Measurements from ENCODE around the gene GALR1.
"Not testable (repeated sequence)": the region's sequence is repeated elsewhere in the genome, so short reads cannot be mapped to it uniquely, and the experiment has no call there.

Gene GALR1

DNA sequence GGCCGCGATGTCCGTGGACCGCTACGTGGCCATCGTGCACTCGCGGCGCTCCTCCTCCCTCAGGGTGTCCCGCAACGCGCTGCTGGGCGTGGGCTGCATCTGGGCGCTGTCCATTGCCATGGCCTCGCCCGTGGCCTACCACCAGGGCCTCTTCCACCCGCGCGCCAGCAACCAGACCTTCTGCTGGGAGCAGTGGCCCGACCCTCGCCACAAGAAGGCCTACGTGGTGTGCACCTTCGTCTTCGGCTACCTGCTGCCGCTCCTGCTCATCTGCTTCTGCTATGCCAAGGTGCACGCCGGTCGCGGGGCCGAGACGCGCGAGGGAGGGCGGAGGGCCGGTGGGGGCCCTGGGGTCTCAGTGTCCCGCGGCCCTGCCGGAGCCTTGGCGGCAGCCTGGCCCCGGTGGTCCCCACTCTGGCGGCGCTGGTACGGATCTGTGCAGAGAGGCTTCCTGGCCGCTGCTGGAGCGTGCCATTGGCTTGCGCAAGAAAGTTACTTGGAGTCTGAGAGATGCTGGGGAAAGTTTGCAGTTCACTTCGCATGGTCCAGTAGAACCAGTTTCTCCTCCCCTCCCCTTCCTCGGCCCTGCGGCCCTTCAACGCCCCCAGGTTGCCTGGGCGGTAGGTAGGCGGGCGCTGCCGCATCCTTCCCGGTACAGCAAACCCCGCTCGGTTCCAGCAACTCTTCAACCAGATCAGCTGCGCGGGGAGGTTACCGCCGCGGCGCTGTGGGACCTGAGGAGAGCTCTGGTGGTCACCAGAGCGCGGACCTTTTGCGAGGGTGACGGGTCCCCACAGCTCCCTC is 1.5 kb downstream of the GALR1 start:
- no peak for DNase-seq

DNA sequence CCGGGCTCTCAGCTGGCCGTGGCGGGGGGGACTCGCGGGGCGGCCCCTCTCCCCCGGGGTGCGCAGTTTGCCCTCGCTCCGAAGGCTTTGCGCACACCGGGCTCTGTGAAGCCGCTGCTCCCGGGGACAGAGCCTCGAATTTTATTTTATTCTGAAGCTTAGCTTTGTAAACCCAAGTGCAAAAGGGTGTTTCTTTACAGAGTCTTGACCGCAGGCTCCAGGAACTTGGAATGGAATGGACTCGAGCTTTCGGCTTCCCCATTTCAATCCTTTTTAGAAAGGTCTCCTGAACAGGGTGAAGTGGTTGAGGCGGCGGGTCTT is 2.0 kb downstream of the GALR1 start:
- DNase-seq, result no peak

DNA sequence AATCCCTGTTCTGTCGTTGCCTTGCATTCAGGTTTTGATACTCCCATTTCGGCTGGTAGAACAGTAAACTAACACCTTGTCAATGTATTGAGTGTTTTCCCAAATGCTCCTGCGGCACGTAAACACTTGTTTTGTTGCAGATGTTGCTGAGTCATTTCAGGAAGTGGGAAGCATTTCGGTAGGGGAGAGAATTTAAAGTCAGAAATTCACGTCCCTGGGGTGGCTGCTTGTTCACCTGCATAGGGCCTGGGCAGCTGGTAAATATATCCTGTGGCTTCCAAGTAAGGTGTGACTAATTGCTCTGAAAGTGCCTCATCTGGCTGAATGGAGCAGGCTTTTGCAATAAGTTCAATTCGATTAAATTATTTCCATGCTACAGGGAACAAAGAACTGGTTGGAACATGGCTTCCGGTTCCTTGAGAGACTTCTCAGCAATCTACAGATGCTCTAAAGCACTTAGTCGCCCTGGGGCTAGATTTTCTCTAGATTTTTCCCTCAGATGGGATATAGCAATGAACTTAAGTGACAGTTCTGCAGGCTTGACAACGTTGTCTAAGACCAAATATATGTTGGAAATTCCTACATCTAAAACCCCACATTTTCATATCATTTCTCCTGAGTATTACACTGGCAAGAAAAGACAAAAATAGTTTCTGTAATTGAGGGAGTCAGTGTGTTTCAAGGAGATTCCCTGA is 5.2 kb downstream of the GALR1 start:
- DNase-seq, result no peak

DNA sequence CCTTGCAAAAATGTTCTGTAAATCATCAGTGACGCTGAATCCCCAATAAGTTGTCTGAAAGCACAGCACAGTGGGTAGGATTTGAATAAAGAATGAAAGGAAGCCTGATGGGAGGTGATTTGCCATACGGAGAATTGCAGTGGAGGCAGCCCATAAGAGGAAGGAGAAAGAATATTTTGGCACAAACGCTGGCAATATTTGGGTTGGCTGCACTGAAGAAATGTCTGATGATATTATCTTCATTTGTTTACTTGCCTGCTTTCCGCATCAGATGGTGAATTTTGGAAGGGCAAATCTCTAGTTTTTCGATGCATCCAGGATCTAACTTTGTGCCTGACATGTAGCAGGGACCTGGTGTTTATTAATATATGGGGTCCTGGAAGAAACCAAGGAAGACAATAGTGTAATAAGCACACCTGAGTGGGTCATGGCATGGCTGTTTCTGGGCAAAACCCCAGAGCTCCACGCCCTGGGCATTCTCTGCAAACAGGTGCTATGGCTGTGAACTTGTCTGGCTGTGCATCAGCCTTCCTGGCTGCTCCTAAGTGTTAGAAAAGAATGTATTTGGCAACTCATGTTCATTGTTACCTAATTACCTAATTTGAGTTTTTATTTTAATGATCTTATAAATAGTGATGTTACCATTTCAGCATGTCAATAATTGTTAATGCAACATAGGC is 5.9 kb downstream of the GALR1 start:
- no peak for DNase-seq

DNA sequence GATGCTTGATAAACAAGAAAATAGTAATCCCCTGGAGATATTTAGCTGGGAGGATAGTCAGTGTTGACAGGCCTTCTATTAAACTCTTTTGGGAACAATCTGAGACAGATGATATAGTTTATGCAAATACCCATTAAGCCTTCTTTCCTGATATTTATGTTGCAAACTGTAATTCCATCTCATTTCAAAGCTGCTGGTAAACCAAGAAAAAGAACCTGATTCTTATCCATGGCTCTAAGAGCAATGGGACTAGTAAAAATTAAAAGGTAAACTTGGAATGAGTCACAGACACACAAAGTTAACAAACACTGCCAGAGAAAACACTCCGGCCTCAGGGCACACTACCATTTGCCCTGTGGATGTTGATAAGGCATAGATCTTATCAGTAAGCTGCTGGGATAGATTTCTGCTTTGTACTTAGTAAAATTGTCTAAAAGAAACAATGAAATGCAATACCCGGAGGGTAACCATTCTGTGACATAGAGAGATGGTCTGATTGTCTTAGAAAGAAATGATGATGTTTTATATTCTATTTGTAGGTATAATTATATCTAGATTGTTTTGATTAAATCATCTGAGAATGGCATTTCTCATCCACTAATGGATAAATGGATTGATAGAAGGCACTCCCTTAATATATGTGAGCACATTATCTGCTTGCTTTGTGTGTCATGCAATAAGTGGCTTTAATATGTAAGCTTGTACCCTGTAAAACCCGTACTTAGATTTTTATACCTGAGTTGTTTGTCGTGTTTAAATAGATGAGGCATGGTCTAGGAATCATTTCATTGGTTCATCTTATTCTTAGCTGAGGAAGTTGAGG is 13.2 kb downstream of the GALR1 start:
- DNase-seq, result no peak

DNA sequence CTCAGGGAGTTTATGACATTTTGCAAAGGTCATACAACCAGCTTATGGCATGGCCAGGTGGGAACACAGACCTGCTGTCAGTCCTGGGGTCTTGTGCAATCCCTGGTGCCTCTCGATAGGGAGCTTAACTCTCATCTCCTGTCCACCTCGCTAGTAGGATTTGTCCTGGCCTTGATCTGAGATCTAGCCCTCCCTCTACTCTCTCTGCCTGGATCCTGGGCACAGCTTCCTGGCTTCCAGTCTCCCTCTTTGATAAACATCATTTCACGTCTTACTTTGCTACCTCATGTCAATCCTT is 13.8 kb downstream of the GALR1 start:
- DNase-seq, result no peak

DNA sequence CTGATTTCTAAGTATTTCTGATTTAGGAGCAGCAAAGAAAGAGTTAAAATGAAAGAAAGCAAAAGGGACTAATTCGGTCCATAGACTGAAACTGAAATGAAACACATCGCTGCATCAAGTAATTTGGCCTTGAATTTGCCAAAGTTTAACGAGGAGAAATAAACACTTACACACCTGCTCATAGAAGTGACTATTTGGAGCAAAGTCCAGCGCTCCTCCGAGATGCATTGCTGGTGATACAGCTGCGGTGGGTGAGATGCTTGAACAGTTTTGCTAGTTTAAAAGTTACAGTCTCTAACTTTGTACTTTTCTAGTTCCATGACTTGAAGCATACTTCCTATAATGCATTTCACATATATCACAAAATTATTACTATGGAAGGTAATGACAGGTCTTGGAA is 18.3 kb downstream of the GALR1 start:
- DNase-seq, result no peak

DNA sequence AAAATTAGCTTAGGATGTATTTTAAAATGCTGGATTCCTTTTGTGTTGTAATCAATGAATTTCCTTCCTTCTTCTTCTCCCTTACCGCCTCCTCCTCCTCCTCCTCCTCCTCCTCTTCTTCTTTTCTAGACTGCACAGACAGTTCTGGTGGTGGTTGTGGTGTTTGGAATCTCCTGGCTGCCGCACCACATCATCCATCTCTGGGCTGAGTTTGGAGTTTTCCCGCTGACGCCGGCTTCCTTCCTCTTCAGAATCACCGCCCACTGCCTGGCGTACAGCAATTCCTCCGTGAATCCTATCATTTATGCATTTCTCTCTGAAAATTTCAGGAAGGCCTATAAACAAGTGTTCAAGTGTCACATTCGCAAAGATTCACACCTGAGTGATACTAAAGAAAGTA is 18.8 kb downstream of the GALR1 start:
- DNase-seq, result no peak

DNA sequence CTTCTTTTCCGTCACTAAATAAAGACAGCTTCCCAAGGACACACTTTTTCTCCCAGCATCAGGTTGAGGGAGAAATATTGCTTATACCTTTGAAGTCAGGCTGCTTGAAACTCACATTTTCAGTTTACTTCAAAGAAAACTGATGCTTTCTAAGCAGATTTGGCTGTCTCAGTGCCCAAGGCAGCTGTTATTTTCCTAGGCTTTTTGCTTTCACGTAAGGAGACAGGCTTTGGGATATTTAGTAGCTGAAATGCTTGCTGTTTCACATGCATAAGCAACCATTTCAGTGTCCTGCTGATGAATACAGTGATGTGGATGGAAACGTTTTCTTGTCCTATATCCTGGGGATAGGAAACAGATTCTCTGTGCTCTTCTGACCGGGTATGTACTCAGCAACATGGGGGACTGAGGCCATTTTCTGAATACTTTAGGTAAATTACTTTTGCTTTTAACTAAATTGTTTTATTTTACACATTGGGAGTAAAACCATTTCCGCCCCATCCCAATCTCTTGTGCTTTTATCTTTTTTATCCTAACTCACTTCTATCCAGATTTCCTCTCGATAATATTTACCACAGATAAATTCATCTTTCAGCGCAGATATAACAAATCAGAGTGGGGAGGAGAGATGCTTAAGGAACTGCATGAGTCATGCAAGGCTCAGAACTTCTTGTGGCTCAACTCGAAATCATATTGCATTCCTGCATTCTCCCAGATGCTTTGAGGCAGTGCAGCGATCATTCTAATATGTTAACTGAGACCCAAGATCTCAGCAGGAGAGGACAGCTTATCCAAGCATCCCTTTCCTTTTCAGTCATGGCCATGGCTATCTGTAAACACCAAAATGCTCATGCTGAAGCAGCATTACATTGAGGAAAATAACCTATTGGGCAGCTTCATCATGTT is 22.2 kb downstream of the GALR1 start:
- no peak for DNase-seq

DNA sequence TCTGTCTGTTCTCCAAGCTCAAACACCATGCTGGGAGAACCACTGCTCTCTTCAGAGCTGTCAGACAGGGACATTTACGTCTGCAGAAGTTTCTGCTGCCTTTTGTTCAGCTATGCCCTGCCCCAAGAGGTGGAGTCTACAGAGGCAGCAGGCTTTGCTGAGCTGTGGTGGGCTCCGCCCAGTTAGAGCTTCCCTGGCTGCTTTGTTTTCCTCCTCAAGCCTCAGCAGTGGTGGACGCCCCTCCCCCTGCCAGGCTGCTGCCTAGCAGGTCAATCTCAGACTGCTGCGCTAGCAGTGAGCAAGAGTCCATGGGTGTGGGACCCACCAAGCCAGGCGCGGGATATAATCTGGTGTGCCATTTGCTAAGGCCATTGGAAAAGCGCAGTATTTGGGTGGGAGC is 41.2 kb downstream of the GALR1 start:
- not testable (repeated sequence) for DNase-seq

DNA sequence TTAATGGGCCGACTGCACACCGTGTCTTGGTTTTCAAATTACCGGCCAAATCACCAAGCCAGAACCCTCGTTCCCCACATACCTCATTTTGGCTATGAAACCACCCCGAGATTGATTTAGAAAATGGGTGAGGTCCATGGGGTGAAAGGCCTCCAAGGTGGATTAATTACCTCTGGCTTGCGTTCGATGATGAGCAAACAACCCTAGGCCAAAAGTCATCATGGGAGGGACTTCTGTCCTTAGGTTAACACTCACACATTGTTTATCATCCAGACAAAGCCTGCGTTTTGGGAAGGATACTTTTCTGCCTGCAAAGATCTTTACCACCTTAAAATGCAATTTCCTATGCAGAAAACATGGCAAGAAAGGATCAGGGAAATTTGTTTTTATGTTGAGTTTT is 48.5 kb downstream of the GALR1 start:
- DNase-seq, result no peak

DNA sequence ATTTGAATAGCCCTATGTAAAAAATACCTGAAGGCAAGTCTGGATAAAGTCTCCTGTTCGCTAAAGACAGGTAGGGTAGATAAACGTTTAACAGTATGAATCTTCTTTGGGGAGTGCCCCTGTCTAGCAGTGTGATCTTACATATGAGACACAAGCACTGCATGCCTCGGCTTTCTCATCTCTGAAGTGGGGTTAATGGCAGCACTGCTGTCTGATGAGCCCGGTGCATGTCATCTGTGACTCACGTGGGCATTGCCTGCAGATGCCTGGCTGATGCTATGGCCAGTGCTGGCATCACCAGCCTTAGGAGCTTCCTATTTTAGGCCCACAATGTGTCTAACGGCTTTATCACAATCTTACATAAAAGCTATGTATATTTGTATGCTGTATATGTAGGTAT is 50.1 kb downstream of the GALR1 start:
- no peak for DNase-seq

DNA sequence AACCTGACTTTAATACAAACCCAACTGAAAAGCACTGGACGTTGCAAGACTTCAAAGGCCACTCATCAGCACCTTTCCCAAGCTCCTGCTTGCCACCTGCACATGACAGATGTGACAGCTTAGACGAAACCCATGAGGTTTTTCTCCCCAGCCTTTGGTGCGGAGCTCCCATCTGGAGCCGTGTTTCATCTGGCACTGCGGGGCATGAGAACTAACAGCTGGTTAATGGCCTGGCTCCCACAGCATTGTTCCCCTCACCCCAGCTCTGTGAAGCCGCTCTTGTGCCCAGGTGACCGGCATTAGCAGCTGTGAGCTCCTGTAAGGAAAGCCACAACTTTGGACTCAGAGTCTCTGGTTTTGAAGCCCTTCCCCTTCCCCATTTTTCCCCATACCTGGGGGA is 50.9 kb downstream of the GALR1 start:
- DNase-seq, result no peak

DNA sequence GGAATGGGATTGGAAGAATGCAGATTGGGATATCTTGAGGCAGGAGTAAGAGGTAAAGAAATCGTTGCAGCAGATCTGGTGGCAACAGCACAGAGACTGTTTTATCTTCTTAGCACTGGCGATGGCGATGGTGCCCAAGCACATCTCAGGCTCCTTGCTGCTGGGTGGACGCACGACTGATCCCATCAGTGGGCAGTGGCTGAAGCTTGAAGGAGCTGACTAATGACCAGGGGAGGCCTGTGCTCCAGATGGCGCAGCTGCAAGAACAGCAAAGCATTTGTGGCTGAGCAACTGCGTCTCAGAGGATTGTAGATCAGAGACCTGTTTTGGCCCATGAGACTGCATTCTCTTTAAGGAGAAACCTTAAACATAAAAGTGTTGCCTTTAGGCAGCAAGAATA is 54.6 kb downstream of the GALR1 start:
- no peak for DNase-seq

DNA sequence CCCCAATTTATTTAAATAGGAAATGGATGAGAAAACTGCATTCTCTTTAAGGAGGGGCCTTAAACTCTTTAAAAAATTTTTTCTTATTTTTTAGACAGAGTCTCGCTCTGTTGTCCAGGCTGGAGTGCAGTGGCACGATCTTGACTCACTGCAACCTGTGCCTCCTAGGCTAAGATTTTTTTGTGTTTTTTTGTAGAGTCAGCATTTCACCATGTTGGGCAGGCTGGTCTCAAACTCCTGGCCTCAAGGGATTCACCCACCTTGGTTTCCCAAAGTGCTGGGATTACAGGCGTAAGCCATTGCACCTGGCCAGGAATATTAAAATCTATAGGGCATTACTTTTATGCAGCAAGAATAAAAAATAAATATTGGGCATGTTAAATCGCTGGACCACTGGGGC is 56.0 kb downstream of the GALR1 start:
- DNase-seq, result no peak

DNA sequence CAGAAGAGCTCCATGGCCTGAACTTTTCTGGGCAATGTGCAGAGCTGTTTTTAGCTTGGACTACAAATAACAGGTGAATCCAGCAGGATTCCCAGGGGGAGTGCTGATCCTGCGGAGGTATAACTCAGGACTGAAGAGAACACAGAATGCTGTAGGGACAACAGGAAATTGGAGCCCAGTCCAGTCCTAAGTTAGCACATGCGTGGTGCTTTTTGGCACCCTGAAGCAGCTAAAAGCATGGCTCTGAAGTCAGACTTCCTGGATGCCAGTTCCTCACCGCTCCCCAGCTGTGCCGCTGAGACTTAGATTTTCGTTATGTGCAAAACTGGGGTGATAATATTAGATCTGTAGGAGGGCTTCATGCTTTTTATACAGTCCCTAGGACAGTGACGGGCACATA is 58.6 kb downstream of the GALR1 start:
- no peak for DNase-seq

DNA sequence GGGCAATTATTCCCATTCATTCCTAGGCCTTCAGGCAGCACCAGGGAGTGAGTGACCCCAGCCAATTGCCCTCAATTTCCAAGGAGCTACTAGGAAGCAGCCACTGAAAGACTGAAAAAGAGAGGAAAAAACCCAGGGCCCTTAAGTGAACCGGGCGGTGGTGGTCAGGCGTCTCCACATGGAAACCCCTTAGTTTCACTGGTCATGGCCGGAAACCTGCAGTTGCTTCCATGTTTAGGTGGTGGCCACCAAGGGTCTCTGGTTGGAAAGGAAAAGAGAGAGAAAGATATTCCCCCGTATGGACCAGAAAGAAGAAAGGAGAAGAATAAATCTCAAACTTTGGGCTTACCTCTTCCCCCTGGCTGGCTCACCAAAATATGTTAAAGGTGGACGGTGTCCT is 64.9 kb downstream of the GALR1 start:
- no peak for DNase-seq

DNA sequence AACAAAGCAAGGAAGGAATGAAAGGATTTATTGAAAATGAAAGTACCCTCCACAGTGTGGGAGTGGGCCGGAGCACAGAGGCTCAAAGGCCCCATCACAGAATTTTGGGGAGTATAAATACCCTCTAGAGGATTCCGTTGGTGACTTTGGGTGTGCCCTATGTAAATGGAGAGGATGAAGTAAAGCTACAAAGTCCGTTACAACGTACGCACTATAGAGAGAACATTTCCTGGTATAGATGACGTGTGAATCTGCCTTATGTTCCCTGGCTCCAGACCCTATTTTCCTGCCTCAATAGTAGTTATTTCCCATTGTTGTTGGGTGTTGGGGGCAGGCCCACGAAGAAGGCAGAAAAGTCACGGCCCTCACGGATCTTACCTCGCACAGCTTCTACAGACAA is 65.3 kb downstream of the GALR1 start:
- no peak for DNase-seq

DNA sequence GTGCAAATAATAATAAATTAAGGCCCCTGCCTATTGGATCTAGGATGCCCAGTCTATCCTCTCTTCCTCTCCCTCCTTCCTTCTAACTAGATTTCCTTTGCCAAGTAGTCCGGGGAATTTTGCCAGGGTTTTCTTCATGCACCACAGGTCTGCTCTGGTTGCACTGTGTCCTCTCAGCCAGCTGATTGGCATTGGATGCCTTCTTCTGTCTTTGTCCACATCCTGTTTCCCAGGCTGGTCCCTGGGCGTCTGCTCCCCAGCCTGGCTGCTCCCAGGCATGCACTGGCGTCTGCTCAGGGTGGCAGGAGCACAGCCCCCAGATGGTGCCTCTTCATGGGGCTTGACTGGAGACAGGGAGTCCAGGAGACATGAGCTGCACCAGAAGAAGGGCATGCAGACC is 66.4 kb downstream of the GALR1 start:
- DNase-seq, result no peak

DNA sequence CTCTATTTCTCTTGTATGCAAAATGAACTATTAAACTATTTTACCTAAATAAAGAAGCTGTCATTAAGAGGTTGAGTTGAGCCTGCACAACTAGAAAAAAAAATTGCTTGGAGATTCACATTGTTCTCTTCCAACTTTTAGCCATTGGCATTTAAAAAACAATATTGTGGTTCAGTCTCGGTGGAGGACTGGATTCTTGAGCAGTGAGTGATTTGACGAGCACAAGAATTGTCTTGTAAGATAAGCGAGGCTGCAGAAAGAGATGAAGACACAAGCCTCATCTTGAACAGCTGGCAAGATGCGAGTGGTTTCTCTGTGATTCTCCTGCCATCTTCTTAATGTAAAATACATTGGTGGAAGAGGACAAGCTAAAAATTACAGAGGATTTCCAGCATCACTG is 67.0 kb downstream of the GALR1 start:
- no peak for DNase-seq

DNA sequence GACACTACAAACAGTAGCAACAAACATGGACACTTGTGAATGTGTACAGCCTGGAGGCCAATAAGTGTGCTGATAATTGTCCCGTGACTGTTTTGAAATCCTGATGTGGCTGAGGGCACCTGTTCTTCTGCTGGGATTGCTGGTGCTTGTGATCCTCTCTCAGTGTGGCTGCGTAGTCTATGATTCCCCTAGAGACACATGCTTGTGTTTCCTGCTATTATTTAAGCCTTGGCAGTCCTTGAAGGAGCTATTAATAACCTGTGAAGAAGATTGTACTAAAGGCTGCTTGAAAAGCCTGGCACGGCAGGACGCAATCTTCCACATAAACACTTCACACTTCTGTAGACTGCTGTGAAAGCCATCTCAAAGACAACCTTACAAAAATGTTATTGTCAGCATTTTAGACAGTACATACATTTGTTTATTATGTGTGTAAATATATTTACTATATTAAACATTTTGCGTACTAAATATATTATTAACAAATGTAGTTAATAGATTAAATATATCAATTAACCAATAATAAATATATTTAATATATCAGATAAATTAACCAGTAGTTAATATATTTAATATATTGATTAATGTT is 71.4 kb downstream of the GALR1 start:
- DNase-seq, result no peak

Measured in 8988T (cell line).